H1 (cell line): ENCODE results near the gene ANKRD11. TPM values are rescaled to one million over a fixed set of nuclear protein-coding genes. Genes with fewer than 3 reads are reported as not detected.

Source experiments
- CBX8 ChIP-seq: fragments of 300-800, 300-1000 bp; sonication (generic); IDR thresholded peaks from 2 replicates; pipeline ENCODE4 v1.7.1; 2016; ENCODE audit warnings: low read depth, low read length, borderline replicate concordance
- CHD2 ChIP-seq: IDR thresholded peaks from 2 replicates; pipeline ENCODE4 v1.6.1; 2012; ENCODE audit warnings: low read length, improper control_type of control experiment
- CHD7 ChIP-seq: fragments of 300-600 bp; sonication (generic); IDR thresholded peaks from 2 replicates; pipeline ENCODE4 v1.7.1; 2012; ENCODE audit warnings: low read length, moderate library complexity, mild to moderate bottlenecking, inconsistent platforms; ENCODE audit not compliant: insufficient replicate concordance
- EZH2 ChIP-seq: fragments of 200-600 bp; sonication (generic); IDR thresholded peaks from 2 replicates; pipeline ENCODE4 v1.7.1; 2012; ENCODE audit warnings: low read depth, mild to moderate bottlenecking, moderate library complexity, low read length, inconsistent platforms; ENCODE audit not compliant: severe bottlenecking
- KDM1A ChIP-seq: fragments of 200-600, 300-600 bp; sonication (generic); IDR thresholded peaks from 2 replicates; pipeline ENCODE4 v1.7.1; 2016; ENCODE audit warnings: mild to moderate bottlenecking, low read length, borderline replicate concordance
- POLR2A ChIP-seq, 2 experiments: IDR thresholded peaks; 1 replicate in 1 of 2; 2 replicates in 1 of 2; pipeline ENCODE4 v1.6.1; 2011; ENCODE audit warnings: low read depth in 2 of 2, low read length in 2 of 2, mild to moderate bottlenecking in 2 of 2; ENCODE audit errors: control extremely low read depth in 1 of 2
- RAD21 ChIP-seq, 2 experiments: IDR thresholded peaks in 1 of 2; conservative IDR thresholded peaks in 1 of 2; 2 replicates each; pipeline ENCODE4 v1.6.1; 2011; ENCODE audit warnings: low read depth in 2 of 2, low read length in 2 of 2, improper control_type of control experiment in 1 of 2, inconsistent platforms in 1 of 2, mild to moderate bottlenecking in 1 of 2, moderate library complexity in 1 of 2
- SAP30 ChIP-seq: fragments of 300-600 bp; sonication (generic); IDR thresholded peaks from 2 replicates; pipeline ENCODE4 v1.7.1; 2012; ENCODE audit warnings: low read length, moderate library complexity, mild to moderate bottlenecking, inconsistent platforms; ENCODE audit not compliant: insufficient read depth, insufficient replicate concordance
- USF2 ChIP-seq: IDR thresholded peaks from 2 replicates; pipeline ENCODE4 v1.6.1; 2011; ENCODE audit warnings: low read length, improper control_type of control experiment
- polyA plus RNA-seq, 7 experiments: library from polyadenylated mRNA; depleted of rRNA in 3 of 7; stranded (reverse) in 5 of 7; unstranded in 2 of 7; fragments of >200 nt in 5 of 7; fragments of 200-250 nt in 2 of 7; gene quantifications; 1 replicate in 5 of 7; 2 replicates in 1 of 7; 4 replicates in 1 of 7; pipeline versions ENCODE4 v1.2.1 to v1.2.3, GENCODE V29; 2011 to 2013; ENCODE audit warnings: missing spikeins in 2 of 7, mixed read lengths in 2 of 7
- total RNA-seq: library from RNA; stranded (reverse); fragmentation: NEBNext Ultra II Directional; extraction: Animal tissue kit (Norgen Biotek cat#: 25700); gene quantifications from 2 replicates; pipeline ENCODE4 v1.2.1, GENCODE V29; 2021
- TF ChIP-seq, protein P1 (sequence below): IDR thresholded peaks from 2 replicates; pipeline ENCODE4 v1.6.1; 2012; ENCODE audit warnings: inconsistent platforms

ANKRD11 gene
- total and polyA plus RNA-seq, 2 of the 8 experiments (the other 6 are each of a cell fraction or from before 2014, with no cell fraction given), result 46.5 to 142 TPM

DNA sequence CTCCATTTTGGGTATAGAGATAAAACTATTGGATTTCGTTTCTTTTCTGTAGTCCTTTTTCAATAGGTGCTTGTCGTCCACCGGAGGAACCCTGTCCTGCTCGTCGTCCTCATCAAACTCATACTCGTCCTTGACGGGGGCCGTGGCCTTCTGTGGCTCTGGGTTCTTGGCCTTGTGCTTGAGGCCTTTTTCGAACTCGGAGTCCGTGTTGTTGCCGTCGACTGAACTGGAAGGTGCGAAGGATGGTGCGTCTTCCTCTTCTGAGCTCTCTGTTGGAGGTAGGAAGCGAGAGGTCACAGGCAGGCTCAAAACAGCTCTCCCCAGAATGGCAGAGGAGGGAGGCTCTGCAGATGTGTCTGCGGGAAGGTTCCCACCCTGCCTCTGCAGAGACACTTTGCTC, 205.0 kb downstream of the ANKRD11 start (continued):
- TF ChIP-seq CHD7 (no peak), EZH2 (no peak), POLR2A (IDR thresholded peaks at IDR 0.05; ENCODE audit: control extremely low read depth in 1 of 2, low read depth in 2 of 2, low read length in 2 of 2) (no peak), SAP30 (no peak), RAD21 (IDR thresholded peaks at IDR 0.05 in 1 of 2, conservative IDR thresholded peaks at IDR 0.05 in 1 of 2; ENCODE audit: low read depth in 2 of 2, low read length in 2 of 2) (no peak), CBX8 (no peak), USF2 (no peak), KDM1A (no peak), CHD2 (no peak)
- TF ChIP-seq, protein P1, sequence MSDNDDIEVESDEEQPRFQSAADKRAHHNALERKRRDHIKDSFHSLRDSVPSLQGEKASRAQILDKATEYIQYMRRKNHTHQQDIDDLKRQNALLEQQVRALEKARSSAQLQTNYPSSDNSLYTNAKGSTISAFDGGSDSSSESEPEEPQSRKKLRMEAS, result no peak
